WTC11 (cell line): ENCODE data around the gene TMEM45B. TPM values are rescaled to one million over a fixed set of nuclear protein-coding genes. Genes with fewer than 3 reads are reported as not detected.

Source experiments
- ATAC-seq: fragments of 200-7000 bp; cut with Tn5 transposase; 2 replicates; pipeline ENCODE4 v1.10.0; 2021; ENCODE audit warnings: mild to moderate bottlenecking, moderate library complexity
- CTCF ChIA-PET: fragments of 300-600 bp; sonication (Branson Sonifier 250); formaldehyde crosslinking; loops from one replicate; lab custom pipeline; 2021; ENCODE audit warnings: antibody characterized with exemption; lab: Charles Lee
- POLR2A ChIA-PET: fragments of 350-600 bp; sonication (Branson Sonifier 250); formaldehyde crosslinking; loops from one replicate; lab custom pipeline; 2021; ENCODE audit warnings: antibody characterized with exemption; lab: Charles Lee
- DNase-seq: peaks from one replicate; pipeline ENCODE4 v3.0.0; 2021; ENCODE audit warnings: low spot score
- H3K27ac Mint-ChIP-seq: 2 replicates; pipeline ENCODE4 v1.8.0; 2021; ENCODE audit warnings: mixed read lengths
- H3K27me3 Mint-ChIP-seq: 2 replicates; pipeline ENCODE4 v1.8.0; 2021; ENCODE audit warnings: low read depth, mild to moderate bottlenecking, moderate library complexity, mixed read lengths
- H3K36me3 Mint-ChIP-seq: 2 replicates; pipeline ENCODE4 v1.8.0; 2021; ENCODE audit warnings: mixed read lengths
- H3K4me1 Mint-ChIP-seq: 2 replicates; pipeline ENCODE4 v1.8.0; 2022; ENCODE audit warnings: mixed read lengths
- H3K4me3 Mint-ChIP-seq: 2 replicates; pipeline ENCODE4 v1.8.0; 2021; ENCODE audit warnings: mild to moderate bottlenecking, moderate library complexity, mixed read lengths
- H3K9me3 Mint-ChIP-seq: 2 replicates; pipeline ENCODE4 v1.8.0; 2021; ENCODE audit warnings: mixed read lengths
- ARID4B ChIP-seq: sonication (generic); formaldehyde crosslinking; IDR thresholded peaks from 2 replicates; pipeline ENCODE4 v1.8.0; 2023; ENCODE audit warnings: missing genetic modification reagents, mild to moderate bottlenecking, borderline replicate concordance
- ATF1 ChIP-seq: sonication (generic); formaldehyde crosslinking; IDR thresholded peaks from 2 replicates; pipeline ENCODE4 v1.8.1; 2023; ENCODE audit warnings: mild to moderate bottlenecking, moderate library complexity, missing genetic modification reagents
- ATF6 ChIP-seq: sonication (generic); formaldehyde crosslinking; IDR thresholded peaks from 2 replicates; pipeline ENCODE4 v1.8.1; 2023; ENCODE audit warnings: mild to moderate bottlenecking, missing genetic modification reagents
- CDX4 ChIP-seq: fragments of 250-450 bp; sonication (Bioruptor Pico); IDR thresholded peaks from 2 replicates; pipeline ENCODE4 v1.9.0; 2021; ENCODE audit warnings: moderate library complexity, mild to moderate bottlenecking, inconsistent platforms, borderline replicate concordance
- CTCF ChIP-seq: fragments of 200-600 bp; IDR thresholded peaks from 2 replicates; pipeline ENCODE4 v1.8.0; 2022; ENCODE audit warnings: antibody characterized with exemption
- E2F5 ChIP-seq: sonication (generic); formaldehyde crosslinking; IDR thresholded peaks from 2 replicates; pipeline ENCODE4 v1.8.1; 2022; ENCODE audit warnings: mild to moderate bottlenecking, moderate library complexity, missing genetic modification reagents
- ETV6 ChIP-seq: sonication (generic); formaldehyde crosslinking; IDR thresholded peaks from 2 replicates; pipeline ENCODE4 v1.8.1; 2022; ENCODE audit warnings: mild to moderate bottlenecking, missing genetic modification reagents
- FOXK1 ChIP-seq: sonication (generic); formaldehyde crosslinking; IDR thresholded peaks from 2 replicates; pipeline ENCODE4 v1.8.0; 2022; ENCODE audit warnings: mild to moderate bottlenecking, moderate library complexity, missing genetic modification reagents
- FOXP1 ChIP-seq: sonication (generic); formaldehyde crosslinking; IDR thresholded peaks from 2 replicates; pipeline ENCODE4 v1.8.0; 2022; ENCODE audit warnings: missing genetic modification reagents, mild to moderate bottlenecking, moderate library complexity, borderline replicate concordance
- HMGA2 ChIP-seq: fragments of 250-450 bp; sonication (Bioruptor Pico); IDR thresholded peaks from 2 replicates; pipeline ENCODE4 v1.4.0; 2021; ENCODE audit warnings: mild to moderate bottlenecking, moderate library complexity
- IRF1 ChIP-seq: sonication (generic); formaldehyde crosslinking; IDR thresholded peaks from 2 replicates; pipeline ENCODE4 v1.8.0; 2023; ENCODE audit warnings: missing genetic modification reagents
- IRF2 ChIP-seq: sonication (generic); formaldehyde crosslinking; IDR thresholded peaks from 2 replicates; pipeline ENCODE4 v1.8.0; 2022; ENCODE audit warnings: low read depth, missing genetic modification reagents, borderline replicate concordance
- JAZF1 ChIP-seq: fragments of 250-450 bp; sonication (Bioruptor Pico); IDR thresholded peaks from 2 replicates; pipeline ENCODE4 v1.9.0; 2021; ENCODE audit warnings: moderate library complexity, mild to moderate bottlenecking, inconsistent platforms
- PRRX2 ChIP-seq: fragments of 250-450 bp; sonication (Bioruptor Pico); IDR thresholded peaks from 2 replicates; pipeline ENCODE4 v1.8.0; 2021; ENCODE audit warnings: mild to moderate bottlenecking
- SMAD4 ChIP-seq: sonication (generic); formaldehyde crosslinking; IDR thresholded peaks from 2 replicates; pipeline ENCODE4 v1.8.0; 2022; ENCODE audit warnings: mild to moderate bottlenecking, missing genetic modification reagents
- TCF7 ChIP-seq: sonication (generic); formaldehyde crosslinking; IDR thresholded peaks from 2 replicates; pipeline ENCODE4 v1.8.0; 2022; ENCODE audit warnings: mild to moderate bottlenecking, low read depth, missing genetic modification reagents, moderate library complexity
- USF2 ChIP-seq: sonication (generic); formaldehyde crosslinking; IDR thresholded peaks from 2 replicates; pipeline ENCODE4 v1.8.1; 2023; ENCODE audit warnings: mild to moderate bottlenecking, missing genetic modification reagents, moderate library complexity
- ZNF232 ChIP-seq: sonication (generic); formaldehyde crosslinking; IDR thresholded peaks from 2 replicates; pipeline ENCODE4 v1.8.0; 2022; ENCODE audit warnings: mild to moderate bottlenecking, missing genetic modification reagents
- ZNF416 ChIP-seq: fragments of 250-450 bp; sonication (Bioruptor Pico); IDR thresholded peaks from 2 replicates; pipeline ENCODE4 v1.9.0; 2021; ENCODE audit warnings: mild to moderate bottlenecking, inconsistent platforms
- ZNF512 ChIP-seq: sonication (generic); formaldehyde crosslinking; IDR thresholded peaks from 2 replicates; pipeline ENCODE4 v1.8.1; 2022; ENCODE audit warnings: missing genetic modification reagents, borderline replicate concordance
- ZNF671 ChIP-seq: fragments of 250-450 bp; sonication (Bioruptor Pico); IDR thresholded peaks from 2 replicates; pipeline ENCODE4 v1.8.0; 2021; ENCODE audit warnings: mild to moderate bottlenecking
- ZSCAN18 ChIP-seq: fragments of 250-450 bp; sonication (Bioruptor Pico); IDR thresholded peaks from 2 replicates; pipeline ENCODE4 v2.1.2; 2022; ENCODE audit warnings: mild to moderate bottlenecking, moderate library complexity
- total RNA-seq: library from RNA; stranded (reverse); gene quantifications from 3 replicates; pipeline ENCODE4 v1.2.3, GENCODE V29; 2021

TMEM45B gene
- total RNA-seq, 1 experiment from 2014 or later = 0.59 TPM

GRCh38 chr11:129861702-129862522 is 46.3 kb downstream of the TMEM45B start (continued):
- TF ChIP-seq SMAD4 (CRISPR knock-in tag) = no peak
- TF ChIP-seq ATF6 = no peak
- no peak for TF ChIP-seq CTCF
- TF ChIP-seq FOXP1 = no peak

- Mint-ChIP-seq H3K4me1 (peaks cover 11% of the 10 kb centered on the region), H3K27me3 (no peaks in the 10 kb centered on the region), H3K36me3 (peaks cover 78% of the 10 kb centered on the region), H3K27ac (no peak overlapping the region), H3K9me3 (no peaks in the 10 kb centered on the region), H3K4me3 (no peak overlapping the region)
- no peak for DNase-seq
- POLR2A ChIA-PET = no interaction called here
- TF ChIP-seq FOXK1 (CRISPR knock-in tag) (no peak), ZSCAN18 (CRISPR knock-in tag) (no peak), ZNF232 (CRISPR knock-in tag) (no peak), IRF1 (no peak), USF2 (CRISPR knock-in tag) (no peak), PRRX2 (CRISPR knock-in tag) (no peak), HMGA2 (CRISPR knock-in tag) (no peak), IRF2 (CRISPR knock-in tag) (no peak), TCF7 (no peak), ZNF671 (CRISPR knock-in tag) (no peak), ZNF512 (no peak), CDX4 (CRISPR knock-in tag) (no peak), ZNF416 (CRISPR knock-in tag) (no peak), JAZF1 (CRISPR knock-in tag) (no peak), ATF1 (CRISPR knock-in tag) (no peak), ETV6 (CRISPR knock-in tag) (no peak), ARID4B (CRISPR knock-in tag) (no peak), E2F5 (no peak)
- no peak for ATAC-seq
- CTCF ChIA-PET = no interaction called here
These were observed 49.2 kb downstream of the TMEM45B start for GRCh38 chr11:129864811-129865210.
